KBM-7 (cell line): Measurements from ENCODE around the gene ALG3.
"Not testable (repeated sequence)": the region's sequence is repeated elsewhere in the genome, so short reads cannot be mapped to it uniquely, and the experiment has no call there.

Experiments
- DNase-seq: peaks from one replicate; pipeline ENCODE4 v3.0.0-alpha.2; 2015
- in situ Hi-C: fragments of 300-500 bp; cut with MboI; formaldehyde crosslinking; loops from 2 replicates; pipeline ENCODE4 v1.14.3; 2020; ENCODE audit warnings: low sequenced_read_pairs, low pct_unique_long_range_greater_than_20kb, mixed read lengths

Gene ALG3

DNA sequence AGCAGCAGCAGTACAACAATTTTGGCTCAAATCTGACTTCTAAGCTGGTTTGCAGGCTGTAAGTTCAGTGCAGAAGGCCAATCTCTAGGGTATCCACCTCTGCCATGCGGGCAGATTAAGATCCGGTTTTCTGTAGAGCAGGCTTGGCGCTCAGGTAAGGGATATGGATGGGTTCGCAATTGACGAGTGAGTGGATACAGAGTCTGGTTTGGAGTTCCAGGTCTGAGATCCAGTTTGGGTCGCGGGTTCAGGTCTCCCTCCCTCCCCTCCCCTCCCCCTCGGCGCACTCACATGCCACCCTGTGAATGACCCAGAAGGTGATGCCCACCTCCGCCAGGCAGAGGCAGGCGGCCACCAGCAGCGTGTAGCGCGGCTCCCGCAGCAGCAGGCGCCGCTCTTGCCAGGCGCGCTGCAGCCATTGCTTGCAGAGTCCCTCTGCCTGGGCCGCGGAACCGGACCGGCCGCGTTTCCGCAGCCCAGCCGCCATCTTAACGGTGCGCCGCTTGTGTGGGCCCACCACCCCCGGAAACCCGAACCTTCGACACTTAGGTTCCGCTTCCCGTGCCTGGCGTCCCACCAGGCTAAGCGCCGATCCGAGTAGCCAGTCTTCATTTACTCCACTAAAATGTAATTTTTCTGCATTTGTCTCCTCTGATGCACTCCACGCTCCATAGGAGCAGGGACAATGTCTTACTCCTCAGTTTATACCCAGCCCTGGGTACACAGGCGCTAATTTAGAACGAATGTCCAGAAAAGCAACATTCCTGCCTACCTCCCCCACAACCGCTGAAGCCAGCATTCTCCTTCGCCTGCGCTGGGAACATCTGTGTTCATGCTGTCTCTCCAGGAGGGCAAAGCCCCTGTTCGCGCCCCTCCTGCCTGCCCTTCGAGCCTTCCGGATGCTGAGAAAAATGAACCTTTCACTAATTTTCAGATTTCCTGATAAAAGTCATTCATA lies at the start of gene ALG3:
Gene ALG3, minus strand, starts transcription at position 509 of the 958 bp plus-strand sequence. Its CDS starts 22 bp downstream, at position 487.
- in situ Hi-C loops, result no loop called here
- DNase-seq, result peak; percentile 87

DNA sequence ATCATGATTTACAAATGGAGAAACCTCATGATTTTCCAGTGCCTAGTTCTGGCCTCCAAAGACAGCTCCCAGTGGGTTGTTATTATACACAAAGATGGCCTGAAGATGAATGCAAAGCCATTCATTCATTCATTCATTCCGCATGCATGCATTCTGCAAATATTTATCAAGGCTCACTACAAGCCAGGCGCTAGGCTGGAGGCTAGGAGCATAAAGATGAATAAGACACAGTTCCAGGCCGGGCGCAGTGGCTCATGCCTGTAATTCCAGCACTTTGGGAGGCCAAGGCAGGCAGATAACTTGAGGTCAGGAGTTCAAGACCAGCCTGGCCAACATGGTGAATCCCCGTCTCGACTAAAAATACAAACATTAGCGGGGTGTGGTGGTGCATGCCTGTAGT lies 47.9 kb upstream of the ALG3 start:
- DNase-seq, result no peak
- in situ Hi-C loops, result loop anchor here (25.0 kb wide), 1 partner anchor 409 kb away; the partner anchor contains the start of gene PARL

DNA sequence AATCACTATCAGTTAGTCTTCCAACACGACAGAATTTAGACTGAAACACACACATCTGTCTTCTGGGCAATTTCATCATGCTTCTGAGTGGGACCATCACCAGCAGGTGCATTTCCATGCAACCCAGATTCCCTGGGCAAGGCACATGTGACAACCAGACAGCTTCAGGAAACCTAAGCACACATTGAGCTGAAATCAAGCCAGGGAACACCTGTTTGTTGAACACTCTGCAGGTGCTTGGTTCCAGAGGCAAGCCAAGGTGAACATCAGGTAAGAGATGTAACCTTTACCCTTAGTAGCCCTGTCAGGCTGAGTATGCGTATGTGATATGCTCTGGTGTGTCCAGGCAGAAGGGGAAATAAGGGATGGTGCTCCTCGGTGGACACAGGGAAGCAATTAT lies 47.0 kb upstream of the ALG3 start:
- in situ Hi-C loops, result loop anchor here (25.0 kb wide), 1 partner anchor 408 kb away; the partner anchor contains the start of gene PARL
- no peak for DNase-seq

DNA sequence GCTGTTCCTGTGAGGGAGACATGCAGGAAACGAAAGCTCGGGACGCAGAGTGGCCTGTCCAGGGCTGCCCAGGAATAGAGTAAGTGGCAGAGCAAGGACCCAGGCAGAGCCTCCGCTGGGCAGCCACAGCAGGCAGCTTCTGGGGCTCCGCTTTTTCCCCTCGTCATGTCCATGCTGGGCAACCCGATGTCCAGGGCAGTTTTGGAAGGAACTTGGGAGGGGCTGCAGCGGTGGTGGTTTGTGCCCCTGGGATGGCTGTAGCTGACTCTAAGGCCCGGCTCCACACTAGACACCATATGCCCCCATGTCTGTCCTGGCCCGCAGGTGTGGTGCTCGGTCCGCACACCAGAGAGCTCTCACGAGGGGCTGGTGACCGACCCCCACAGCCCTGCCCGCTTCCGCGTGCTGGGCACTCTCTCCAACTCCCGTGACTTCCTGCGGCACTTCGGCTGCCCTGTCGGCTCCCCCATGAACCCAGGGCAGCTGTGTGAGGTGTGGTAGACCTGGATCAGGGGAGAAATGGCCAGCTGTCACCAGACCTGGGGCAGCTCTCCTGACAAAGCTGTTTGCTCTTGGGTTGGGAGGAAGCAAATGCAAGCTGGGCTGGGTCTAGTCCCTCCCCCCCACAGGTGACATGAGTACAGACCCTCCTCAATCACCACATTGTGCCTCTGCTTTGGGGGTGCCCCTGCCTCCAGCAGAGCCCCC lies 43.1 kb upstream of the ALG3 start:
- no peak for DNase-seq
- in situ Hi-C loops, result loop anchor here (25.0 kb wide), 1 partner anchor 405 kb away; the partner anchor contains the start of gene PARL

DNA sequence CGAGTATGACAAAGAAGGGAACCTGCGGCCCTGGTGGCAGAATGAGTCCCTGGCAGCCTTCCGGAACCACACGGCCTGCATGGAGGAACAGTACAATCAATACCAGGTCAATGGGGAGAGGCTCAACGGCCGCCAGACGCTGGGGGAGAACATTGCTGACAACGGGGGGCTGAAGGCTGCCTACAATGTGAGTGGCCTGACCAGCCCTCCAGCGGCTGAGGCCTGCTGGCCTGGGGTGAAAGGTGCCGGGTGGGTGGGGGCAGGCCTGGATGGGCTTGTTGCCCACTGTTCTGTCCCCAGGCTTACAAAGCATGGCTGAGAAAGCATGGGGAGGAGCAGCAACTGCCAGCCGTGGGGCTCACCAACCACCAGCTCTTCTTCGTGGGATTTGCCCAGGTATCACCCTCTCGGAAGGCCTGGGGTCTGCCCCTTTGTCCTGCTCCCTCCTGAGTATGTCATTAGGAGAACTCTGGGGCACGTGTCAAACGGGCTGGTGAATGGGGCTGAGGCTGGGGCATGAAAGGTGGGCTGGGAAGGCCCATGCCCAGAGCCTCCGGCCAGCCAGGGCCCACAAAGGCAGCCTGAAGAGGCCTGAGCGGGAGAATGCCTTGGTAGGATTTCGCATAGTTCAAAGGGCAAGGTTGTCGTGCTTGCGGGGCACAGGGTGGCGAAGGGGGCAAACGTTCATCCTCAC lies 42.4 kb upstream of the ALG3 start:
- in situ Hi-C loops, result loop anchor here (25.0 kb wide), 1 partner anchor 404 kb away; the partner anchor contains the start of gene PARL
- no peak for DNase-seq

DNA sequence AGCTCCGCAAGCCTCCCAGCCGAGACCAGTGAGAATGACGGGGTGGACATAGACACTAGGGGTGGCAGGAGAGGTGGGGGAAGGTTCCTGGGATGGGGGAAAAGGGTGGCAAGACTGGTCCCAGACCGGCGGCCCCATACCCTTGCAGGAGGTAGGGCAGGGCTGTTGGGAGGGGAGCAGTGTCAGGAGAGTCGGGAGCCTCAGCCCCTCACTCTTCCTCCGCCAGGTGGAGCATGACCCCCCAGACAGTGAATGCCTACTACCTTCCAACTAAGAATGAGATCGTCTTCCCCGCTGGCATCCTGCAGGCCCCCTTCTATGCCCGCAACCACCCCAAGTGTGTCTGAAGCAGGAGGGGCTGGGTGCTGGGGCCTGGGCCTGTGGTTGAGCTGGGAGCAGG lies 41.6 kb upstream of the ALG3 start:
- no peak for DNase-seq
- in situ Hi-C loops, result loop anchor here (25.0 kb wide), 1 partner anchor 403 kb away; the partner anchor contains the start of gene PARL

DNA sequence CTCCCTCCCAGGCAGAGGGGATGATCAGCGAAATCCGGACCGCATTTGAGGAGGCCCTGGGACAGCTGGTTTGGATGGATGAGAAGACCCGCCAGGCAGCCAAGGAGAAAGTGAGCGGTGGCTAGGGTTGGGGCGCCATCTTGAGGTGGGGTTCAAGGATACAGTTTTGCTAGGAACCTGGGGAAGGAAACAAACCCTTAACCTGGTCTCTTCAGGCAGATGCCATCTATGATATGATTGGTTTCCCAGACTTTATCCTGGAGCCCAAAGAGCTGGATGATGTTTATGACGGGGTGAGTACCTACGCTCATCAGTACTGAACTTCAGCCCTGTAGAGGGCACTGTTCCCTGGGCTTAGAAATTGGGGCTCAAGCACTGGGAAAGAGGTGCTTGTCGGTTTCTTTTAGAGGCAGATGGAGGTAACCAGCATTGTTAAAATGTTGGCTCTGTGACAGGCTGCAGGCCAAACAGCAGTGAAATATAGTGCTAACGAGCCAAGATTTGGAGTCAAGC lies 40.7 kb upstream of the ALG3 start:
- DNase-seq, result peak; percentile 83
- in situ Hi-C loops, result loop anchor here (25.0 kb wide), 1 partner anchor 402 kb away; the partner anchor contains the start of gene PARL

DNA sequence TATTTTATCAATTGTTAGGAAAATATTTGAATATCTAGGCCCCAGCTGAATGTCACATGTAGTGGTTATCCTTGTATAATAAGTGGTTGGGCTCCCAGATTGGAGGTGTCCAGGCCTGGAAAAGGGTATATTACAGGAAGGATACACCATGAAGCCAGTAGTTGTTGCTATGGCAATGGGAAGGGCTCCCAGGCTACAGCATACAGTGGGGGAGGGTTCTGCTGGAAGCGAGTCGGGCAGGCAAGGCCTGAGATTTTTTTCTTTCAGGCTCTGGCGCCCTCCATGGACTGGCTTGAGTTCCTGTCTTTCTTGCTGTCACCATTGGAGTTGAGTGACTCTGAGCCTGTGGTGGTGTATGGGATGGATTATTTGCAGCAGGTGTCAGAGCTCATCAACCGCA lies 35.9 kb upstream of the ALG3 start:
- DNase-seq, result peak; percentile 75
- in situ Hi-C loops, result loop anchor here (25.0 kb wide), 1 partner anchor 397 kb away; the partner anchor contains the start of gene PARL

DNA sequence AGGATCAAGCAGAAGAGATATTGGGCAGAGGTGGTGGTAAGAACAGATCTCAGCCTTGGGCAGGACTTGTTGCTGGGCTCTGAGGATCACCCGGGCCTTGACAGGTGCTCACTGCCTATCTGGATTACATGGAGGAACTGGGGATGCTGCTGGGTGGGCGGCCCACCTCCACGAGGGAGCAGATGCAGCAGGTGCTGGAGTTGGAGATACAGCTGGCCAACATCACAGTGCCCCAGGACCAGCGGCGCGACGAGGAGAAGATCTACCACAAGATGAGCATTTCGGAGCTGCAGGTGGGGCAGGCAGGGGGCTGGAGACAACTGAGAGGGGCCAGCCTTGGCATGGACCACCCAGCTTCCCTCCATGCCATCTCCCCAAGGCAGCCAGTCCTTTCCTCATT lies 34.9 kb upstream of the ALG3 start:
- in situ Hi-C loops, result loop anchor here (25.0 kb wide), 1 partner anchor 396 kb away; the partner anchor contains the start of gene PARL

DNA sequence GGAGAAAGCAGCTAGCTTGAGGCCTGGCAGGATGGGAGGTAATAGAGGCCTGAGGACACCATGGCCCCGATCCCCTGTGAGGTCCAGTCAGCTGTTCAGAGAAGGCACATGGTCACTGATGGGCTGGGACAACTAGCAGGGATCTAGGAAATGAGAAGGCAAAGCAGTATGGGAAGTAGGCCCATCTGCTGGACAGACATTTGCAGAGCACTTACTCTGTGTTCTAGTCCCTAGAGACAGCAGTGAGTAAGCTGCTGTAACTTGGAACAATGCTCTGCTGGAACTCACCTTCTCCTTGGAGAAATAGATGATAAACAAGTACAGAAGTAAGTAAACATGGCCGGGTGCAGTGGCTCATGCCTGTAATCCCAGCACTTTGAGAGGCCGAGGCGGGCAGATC lies 34.2 kb upstream of the ALG3 start:
- in situ Hi-C loops, result loop anchor here (25.0 kb wide), 1 partner anchor 396 kb away; the partner anchor contains the start of gene PARL
- DNase-seq, result no peak

More for the DNA sequence above, 34.9 kb upstream of the ALG3 start:
- DNase-seq, result no peak

DNA sequence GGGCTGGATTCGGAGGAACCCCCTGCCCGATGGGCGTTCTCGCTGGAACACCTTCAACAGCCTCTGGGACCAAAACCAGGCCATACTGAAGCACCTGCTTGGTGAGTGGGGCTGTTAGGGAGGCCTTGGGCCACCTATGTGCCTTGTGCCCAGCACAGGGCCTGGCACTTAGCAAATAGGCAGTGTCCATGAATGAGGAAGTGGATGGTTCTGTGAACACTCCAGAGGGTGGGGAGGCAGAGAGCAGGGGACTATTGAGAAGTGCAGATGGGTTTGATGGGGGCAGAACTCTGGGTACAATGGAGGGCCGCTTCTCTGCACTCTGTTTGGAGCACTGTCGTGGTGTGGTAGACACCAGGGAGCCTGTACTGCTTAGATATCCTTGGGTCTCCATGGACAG lies 28.6 kb upstream of the ALG3 start:
- DNase-seq, result no peak
- in situ Hi-C loops, result loop anchor here (25.0 kb wide), 1 partner anchor 390 kb away; the partner anchor contains the start of gene PARL

DNA sequence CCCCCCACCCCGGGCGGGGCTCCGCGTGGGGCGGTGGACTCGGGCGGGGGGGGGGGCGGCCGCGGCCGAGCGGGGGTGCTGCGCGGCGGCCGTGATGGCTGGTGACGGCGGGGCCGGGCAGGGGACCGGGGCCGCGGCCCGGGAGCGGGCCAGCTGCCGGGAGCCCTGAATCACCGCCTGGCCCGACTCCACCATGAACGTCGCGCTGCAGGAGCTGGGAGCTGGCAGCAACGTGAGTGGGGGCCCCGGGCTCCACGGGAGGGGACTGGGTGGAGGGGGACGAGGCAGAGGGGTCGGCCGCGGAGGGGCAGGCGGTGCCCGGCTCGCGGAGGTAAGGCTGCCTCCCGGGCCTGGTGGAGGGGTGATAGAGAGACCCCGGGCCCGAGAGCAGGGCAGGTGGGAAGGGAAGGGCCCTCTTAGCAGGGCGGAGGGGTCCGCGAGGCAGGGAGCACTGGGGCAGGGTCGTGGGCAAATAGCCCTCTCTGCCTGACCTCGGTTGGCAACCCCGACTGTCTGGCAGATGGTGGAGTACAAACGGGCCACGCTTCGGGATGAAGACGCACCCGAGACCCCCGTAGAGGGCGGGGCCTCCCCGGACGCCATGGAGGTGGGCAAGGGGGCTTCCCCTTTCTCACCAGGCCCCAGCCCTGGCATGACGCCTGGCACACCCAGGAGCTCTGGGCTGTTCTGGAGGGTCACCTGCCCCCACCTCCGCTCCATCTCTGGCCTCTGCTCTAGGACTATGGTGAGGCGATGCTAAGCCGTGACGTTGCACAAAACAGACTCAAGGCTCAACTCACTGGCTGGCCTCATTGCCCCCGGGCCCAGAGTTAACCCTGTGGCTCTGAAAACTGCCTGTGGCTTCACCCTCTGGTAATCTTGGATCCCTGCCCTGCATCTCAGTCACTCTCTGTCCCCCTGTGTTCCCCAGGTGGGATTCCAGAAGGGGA lies 27.5 kb upstream of the ALG3 start, which contains the start of gene ECE2:
Gene ECE2, plus strand, starts transcription at position 62 of the 950 bp plus-strand sequence. Its CDS starts 132 bp downstream, at position 194.
- DNase-seq, result no peak
- in situ Hi-C loops, result loop anchor here (25.0 kb wide), 1 partner anchor 389 kb away; the partner anchor contains the start of gene PARL

DNA sequence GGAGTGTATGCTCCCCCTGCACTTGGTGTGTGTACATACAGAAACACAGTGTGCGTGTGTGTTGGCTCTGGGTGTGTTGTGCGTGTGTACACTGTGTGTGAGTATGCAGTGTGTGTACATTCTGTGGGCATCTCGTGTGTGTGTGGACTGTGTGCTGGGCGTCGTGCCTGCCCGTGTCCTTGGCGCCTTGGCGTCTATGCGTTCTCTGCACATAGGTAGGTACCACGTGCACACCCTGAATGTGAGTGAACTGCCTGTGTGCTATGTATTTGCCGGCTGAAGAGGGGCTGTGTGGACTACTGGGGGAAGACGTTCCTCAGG lies 26.6 kb upstream of the ALG3 start:
- DNase-seq, result no peak
- in situ Hi-C loops, result loop anchor here (25.0 kb wide), 1 partner anchor 388 kb away; the partner anchor contains the start of gene PARL

DNA sequence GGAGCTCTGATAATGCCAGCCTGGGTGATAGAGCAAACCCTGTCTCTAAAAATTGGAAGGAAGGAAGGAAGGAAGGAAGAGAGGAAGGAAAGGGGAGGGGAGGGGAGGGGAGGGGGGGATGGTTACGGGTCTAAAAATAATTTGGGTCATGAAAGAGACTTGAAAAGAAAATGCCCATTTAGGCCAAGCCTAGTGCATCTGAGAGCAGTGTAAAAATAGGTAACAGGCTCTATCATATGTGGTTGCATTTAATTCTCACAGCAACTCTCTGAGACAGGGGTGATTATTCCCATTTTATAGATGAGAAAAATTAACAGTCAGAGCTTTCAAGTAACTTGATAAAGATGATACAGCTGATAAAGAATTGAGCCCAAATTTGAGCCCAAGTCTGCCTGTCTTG lies 23.5 kb upstream of the ALG3 start:
- in situ Hi-C loops, result no loop called here
- no peak for DNase-seq

DNA sequence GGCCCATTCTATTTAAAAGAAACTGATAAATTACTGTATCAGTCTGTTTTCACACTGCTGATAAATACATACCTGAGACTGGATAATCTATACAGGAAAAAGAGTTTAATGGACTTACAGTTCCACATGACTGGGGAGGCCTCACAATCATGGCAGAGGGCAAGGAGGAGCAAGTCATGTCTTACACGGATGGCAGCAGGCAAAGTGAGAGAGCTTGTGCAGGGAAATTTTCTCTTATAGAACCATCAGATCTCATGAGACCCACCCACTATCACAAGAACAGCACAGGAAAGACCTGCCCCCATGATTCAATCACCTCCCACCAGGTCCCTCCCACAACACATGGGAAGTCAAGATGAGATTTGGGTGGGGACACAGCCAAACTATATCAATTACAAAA lies 18.5 kb upstream of the ALG3 start:
- in situ Hi-C loops, DNase-seq: not testable (repeated sequence)

DNA sequence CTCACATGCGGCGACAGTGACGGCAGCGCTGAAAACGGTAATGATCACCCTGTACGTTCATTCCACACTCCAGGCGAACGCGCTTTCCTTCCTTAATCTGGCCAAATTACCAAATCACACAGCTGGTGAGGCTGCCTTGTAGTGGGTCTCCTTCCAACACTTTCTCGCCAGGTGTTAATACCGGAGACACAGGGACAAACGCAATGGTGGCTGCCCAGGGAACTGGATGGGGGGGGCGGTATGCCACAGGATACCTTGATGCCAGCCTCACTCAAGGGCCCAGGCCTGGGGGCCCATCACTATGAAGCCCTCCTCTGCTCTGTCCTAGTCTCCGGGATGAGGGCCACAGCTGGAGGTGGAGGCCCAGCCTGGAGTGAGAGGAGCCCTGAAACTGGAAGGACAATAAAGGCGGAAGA lies 14.0 kb upstream of the ALG3 start:
- in situ Hi-C loops, result no loop called here
- peak; percentile 18 for DNase-seq
